Body of pancreas (tissue), 4 donors: ENCODE data around the gene HSBP1L1. TPM values are rescaled to one million over a fixed set of nuclear protein-coding genes. Genes with fewer than 3 reads are reported as not detected.
"Not testable (repeated sequence)": the region's sequence is repeated elsewhere in the genome, so short reads cannot be mapped to it uniquely, and the experiment has no call there.

Experiments
- ATAC-seq: fragments of 150-250 bp; one replicate; pipeline ENCODE4 v1.9.1; 2016
- DNase-seq, 4 donors: peaks; one replicate each; pipeline ENCODE4 v3.0.0-alpha.2; 2019
- H3K27ac ChIP-seq, 4 donors: fragments of 200-600 bp; sonication (generic); 1 replicate in 3 of 4; 2 replicates in 1 of 4; pipeline versions ENCODE4 v1.5.1 to v1.6.1; 2016 to 2019; ENCODE audit warnings: mild to moderate bottlenecking in 1 of 4, mixed read lengths in 1 of 4, moderate library complexity in 1 of 4
- H3K27me3 ChIP-seq, 2 donors: fragments of 200-600 bp; sonication (generic); one replicate each; pipeline ENCODE4 v1.6.0; 2016; ENCODE audit warnings: mild to moderate bottlenecking in 1 of 2
- H3K36me3 ChIP-seq, 2 donors: fragments of 200-600 bp; sonication (generic); replicated peaks in 1 of 2; 2 replicates each; pipeline ENCODE4 v1.5.1; 2016; ENCODE audit warnings: low read depth in 2 of 2; ENCODE audit not compliant: insufficient read depth in 1 of 2
- H3K4me1 ChIP-seq: fragments of 200-600 bp; sonication (generic); one replicate; pipeline ENCODE4 v1.6.0; 2016
- H3K4me3 ChIP-seq, 2 donors: fragments of 200-600 bp; sonication (generic); 1 replicate in 1 of 2; 2 replicates in 1 of 2; pipeline ENCODE4 v1.5.1; 2016 to 2019
- H3K9me3 ChIP-seq, 3 donors: fragments of 200-600 bp; sonication (generic); 1 replicate in 2 of 3; 2 replicates in 1 of 3; pipeline ENCODE4 v1.5.1; 2016
- CTCF ChIP-seq, 7 experiments: fragments of 450-650 bp in 4 of 7; fragments of 200-600 bp in 3 of 7; sonication (generic) in 3 of 7; IDR thresholded peaks; one replicate each; pipeline ENCODE4 v1.5.1; 2016 to 2019; ENCODE audit warnings: antibody characterized with exemption in 7 of 7
- POLR2A ChIP-seq, 3 donors: fragments of 450-650 bp; IDR thresholded peaks; one replicate each; pipeline ENCODE4 v1.6.1; 2016; ENCODE audit warnings: antibody characterized with exemption in 3 of 3, mild to moderate bottlenecking in 2 of 3
- WGBS, 2 donors: methylation state at CpG; one replicate each; pipeline ENCODE4 v1.1.5; 2017; 5-methylcytosine and 5-hydroxymethylcytosine counted together
- intact Hi-C: fragments of 100-400 bp; cut with DNase I; formaldehyde crosslinking; loops from one replicate; pipeline ENCODE4 v1.15.1; 2023
- total RNA-seq, 2 donors: library from RNA; depleted of rRNA; stranded (reverse); fragments of >200 nt; gene quantifications; one replicate each; pipeline ENCODE4 v1.1.0, GENCODE V29; 2016

HSBP1L1 gene
- total RNA-seq, 2 donors from 2014 or later, result 14.8 to 22.1 TPM

GRCh38 chr18:79988071-79988450, 23.6 kb downstream of the HSBP1L1 start:
- DNase-seq (peak; percentile 54 to 69 (median 59)), ATAC-seq (peak; percentile 62)
- Histone ChIP-seq H3K27ac (peak overlapping the region; percentile 92 to 98 (median 96)), H3K4me3 (peak overlapping the region; percentile 90 to 92), H3K27me3 (no peaks in the 10 kb centered on the region), H3K36me3 (no peaks in the 10 kb centered on the region), H3K9me3 (no peaks in the 10 kb centered on the region), H3K4me1 (peaks cover 32% of the 10 kb centered on the region)
- WGBS, 2 donors, result 1 to 2% methylated on average over 11 to 48 of the region's 48 CpGs
- TF ChIP-seq POLR2A (IDR thresholded peaks at IDR 0.05), result peak in 1 of 3 donors; percentile 37
- peak in 5 of 7 experiments; percentile 11 to 32 (median 30) for TF ChIP-seq CTCF (IDR thresholded peaks at IDR 0.05)
- intact Hi-C loops, result loop anchor here (10.0 kb wide), 1 partner anchor 53 kb away; no protein-coding TSS in a partner anchor

GRCh38 chr18:79988451-79989194, 24.2 kb downstream of the HSBP1L1 start, which contains the start of gene TXNL4A:
TSS of gene TXNL4A (minus strand) at chr18:79988563. CDS start at chr18:79988392, 171 bp downstream.
- intact Hi-C loops, result loop anchor here (10.0 kb wide), 1 partner anchor 54 kb away; no protein-coding TSS in a partner anchor
- peak within 1 kb of the TSS; percentile 92 to 98 (median 96) for H3K27ac ChIP-seq
- 1% methylated on average over 8 to 51 of the region's 71 CpGs for WGBS, 2 donors
- peak within 1 kb of the TSS; percentile 90 to 92 for H3K4me3 ChIP-seq
- peak in 1 of 7 experiments; percentile 6 for TF ChIP-seq CTCF (IDR thresholded peaks at IDR 0.05)
- peak; percentile 86 to 90 (median 88) for TF ChIP-seq POLR2A (IDR thresholded peaks at IDR 0.05)
- no peaks in the 10 kb centered on the region for H3K9me3 ChIP-seq
- peaks cover 27% of the 10 kb centered on the region for H3K4me1 ChIP-seq
- peak; percentile 98 for ATAC-seq
- H3K36me3 ChIP-seq, result no peaks in the 10 kb centered on the region
- DNase-seq, result peak; percentile 85 to 88 (median 88)
- no peaks in the 10 kb centered on the region for H3K27me3 ChIP-seq

GRCh38 chr18:79989195-79989497, 24.7 kb downstream of the HSBP1L1 start:
- peaks cover 27% of the 10 kb centered on the region for H3K4me1 ChIP-seq
- intact Hi-C loops, result loop anchor here (10.0 kb wide), 1 partner anchor 54 kb away; no protein-coding TSS in a partner anchor
- DNase-seq (no peak), ATAC-seq (no peak)
- no peaks in the 10 kb centered on the region for H3K27me3 ChIP-seq
- peak overlapping the region in 1 of 2 donors; percentile 90 for H3K4me3 ChIP-seq
- H3K27ac ChIP-seq, result peak overlapping the region in 3 of 4 donors; percentile 94 to 98 (median 98)
- WGBS, 2 donors, result 42 to 47% methylated on average over 14 of the region's 14 CpGs
- no peaks in the 10 kb centered on the region for H3K9me3 ChIP-seq
- TF ChIP-seq POLR2A (IDR thresholded peaks at IDR 0.05) (no peak), CTCF (IDR thresholded peaks at IDR 0.05) (no peak)
- H3K36me3 ChIP-seq, result no peaks in the 10 kb centered on the region

GRCh38 chr18:79991494-79991893, 27.1 kb downstream of the HSBP1L1 start:
- TF ChIP-seq POLR2A (IDR thresholded peaks at IDR 0.05), result no peak
- no peak for TF ChIP-seq CTCF (IDR thresholded peaks at IDR 0.05)
- Histone ChIP-seq H3K27ac (no peak overlapping the region), H3K4me1 (peaks cover 20% of the 10 kb centered on the region), H3K36me3 (no peaks in the 10 kb centered on the region), H3K9me3 (no peaks in the 10 kb centered on the region), H3K4me3 (no peak overlapping the region), H3K27me3 (no peaks in the 10 kb centered on the region)
- intact Hi-C loops, result no loop called here
- no peak for ATAC-seq
- no peak for DNase-seq
- WGBS, 2 donors, result 65 to 69% methylated on average over 2 of the region's 2 CpGs

- ATAC-seq, H3K4me1 ChIP-seq, H3K27me3 ChIP-seq, H3K4me3 ChIP-seq, intact Hi-C loops, H3K27ac ChIP-seq, DNase-seq, H3K36me3 ChIP-seq: not testable (repeated sequence)
- WGBS, 2 donors, result 76 to 87% methylated on average over 2 of the region's 2 CpGs
- H3K9me3 ChIP-seq, result peaks cover 0 to 10% (median 0%) of the 10 kb centered on the region in 3 donors
Measured at GRCh38 chr18:79999701-80000100, 35.3 kb downstream of the HSBP1L1 start.
